Measurements from ENCODE around the gene EHHADH. TPM values are rescaled to one million over a fixed set of nuclear protein-coding genes. Genes with fewer than 3 reads are reported as not detected.

The EHHADH gene
- polyA plus RNA-seq, 1 of the 3 experiments (the other 2 are of a cell fraction) = 2.5 TPM

- no peak overlapping the region for H3K27ac ChIP-seq (ENCODE audit: low read depth in 2 of 2, low read length in 1 of 2)
- H3K36me3 ChIP-seq (replicated peaks in 1 of 2; ENCODE audit: control insufficient read depth in 1 of 2, insufficient read depth in 2 of 2, low read length in 1 of 2) = no peaks in the 10 kb centered on the region
- H4K20me1 ChIP-seq (ENCODE audit: insufficient read depth) = no peaks in the 10 kb centered on the region
- CTCF ChIA-PET = interaction anchor here (0.9 to 3.7 kb wide), 4 partner anchors 12 to 92 kb away, joined by 3 to 32 read pairs (median 8); no protein-coding TSS in a partner anchor
- H3K4me1 ChIP-seq (ENCODE audit: control insufficient read depth in 1 of 2, insufficient read depth in 2 of 2, low read depth in 1 of 2, low read length in 1 of 2) = peaks cover 0 to 15% of the 10 kb centered on the region in 2 experiments; a peak in 1 of 4 replicates
- no peak overlapping the region for H3K9ac ChIP-seq
- H3K4me3 ChIP-seq (ENCODE audit: low read depth in 2 of 2, low read length in 1 of 2) = no peak overlapping the region
- no peak for DNase-seq
- H3K27me3 ChIP-seq (ENCODE audit: insufficient read depth) = no peaks in the 10 kb centered on the region; the same call in 1 of the 2 replicates
- 72% methylated on average over 2 of the region's 2 CpGs for WGBS (ENCODE audit: low lambda C conversion rate)
- TF ChIP-seq PBX3 (IDR thresholded peaks at IDR 0.05) (no peak), IRF3 (IDR thresholded peaks at IDR 0.05; ENCODE audit: low read depth, low read length) (no peak), RCOR1 (IDR thresholded peaks at IDR 0.05; ENCODE audit: low read length) (no peak), JUND (IDR thresholded peaks at IDR 0.05) (no peak), SMC3 (IDR thresholded peaks at IDR 0.05; ENCODE audit: low read depth, low read length) (no peak), NRF1 (IDR thresholded peaks at IDR 0.05; ENCODE audit: low read depth, low read length) (no peak), USF1 (IDR thresholded peaks at IDR 0.05; ENCODE audit: borderline replicate concordance, low read depth) (no peak), ELF1 (IDR thresholded peaks at IDR 0.05) (no peak), GABPA (IDR thresholded peaks at IDR 0.05; ENCODE audit: low read depth) (no peak)
- no peak overlapping the region for H2AFZ ChIP-seq (ENCODE audit: low read depth)
- POLR2A ChIA-PET = no interaction called here
- no peaks in the 10 kb centered on the region for H3K9me3 ChIP-seq
- no peak overlapping the region for H3K4me2 ChIP-seq
- H3K9me2 ChIP-seq = no peaks in the 10 kb centered on the region
- H3K79me2 ChIP-seq (ENCODE audit: insufficient read depth) = no peaks in the 10 kb centered on the region
- no peaks in the 10 kb centered on the region for H3F3A ChIP-seq (replicated peaks; ENCODE audit: insufficient read depth)
Observed at GRCh38 chr3:185268194-185268962, 14.5 kb upstream of the EHHADH start.

GRCh38 chr3:185267193-185267592, 13.3 kb upstream of the EHHADH start:
- TF ChIP-seq TCF12 (IDR thresholded peaks at IDR 0.05) = no peak
- TF ChIP-seq TEAD4 (IDR thresholded peaks at IDR 0.05; ENCODE audit: borderline replicate concordance, insufficient read depth) = no peak
- TF ChIP-seq MXI1 (IDR thresholded peaks at IDR 0.05; ENCODE audit: low read depth, low read length) = no peak
- no peak for TF ChIP-seq MEF2A (IDR thresholded peaks at IDR 0.05; ENCODE audit: borderline replicate concordance, low read depth)
- no peak for TF ChIP-seq USF1 (IDR thresholded peaks at IDR 0.05; ENCODE audit: borderline replicate concordance, low read depth)
- no peak for TF ChIP-seq EZH2phosphoT487 (IDR thresholded peaks at IDR 0.05; ENCODE audit: borderline replicate concordance, low read depth)
- TF ChIP-seq RXRA (IDR thresholded peaks at IDR 0.05; ENCODE audit: borderline replicate concordance, low read depth) = no peak
- no peak for TF ChIP-seq GATA2 (CRISPR knock-in tag; IDR thresholded peaks at IDR 0.05)
- no peak for TF ChIP-seq NRF1 (IDR thresholded peaks at IDR 0.05; ENCODE audit: low read depth, low read length)
- TF ChIP-seq SMC3 (IDR thresholded peaks at IDR 0.05; ENCODE audit: low read depth, low read length) = no peak
- TF ChIP-seq PBX3 (IDR thresholded peaks at IDR 0.05) = no peak
- TF ChIP-seq RCOR1 (IDR thresholded peaks at IDR 0.05; ENCODE audit: low read length) = no peak
- no peak for TF ChIP-seq FOXM1 (IDR thresholded peaks at IDR 0.05; ENCODE audit: low read depth)
- TF ChIP-seq NFIC (IDR thresholded peaks at IDR 0.05; ENCODE audit: borderline replicate concordance) = no peak
- TF ChIP-seq FOSL2 (IDR thresholded peaks at IDR 0.05; ENCODE audit: borderline replicate concordance, low read depth) = no peak
- H3K27ac ChIP-seq (ENCODE audit: low read depth in 2 of 2, low read length in 1 of 2) = no peak overlapping the region
- WGBS (ENCODE audit: low lambda C conversion rate) = 64% methylated on average over 3 of the region's 3 CpGs
- H2AFZ ChIP-seq (ENCODE audit: low read depth) = no peak overlapping the region
- H3K79me2 ChIP-seq (ENCODE audit: insufficient read depth) = no peaks in the 10 kb centered on the region
- H3K4me2 ChIP-seq = no peak overlapping the region
- H3K9me2 ChIP-seq = no peaks in the 10 kb centered on the region
- H3F3A ChIP-seq (replicated peaks; ENCODE audit: insufficient read depth) = no peaks in the 10 kb centered on the region
- no peak overlapping the region for H3K9ac ChIP-seq
- no peaks in the 10 kb centered on the region for H3K36me3 ChIP-seq (replicated peaks in 1 of 2; ENCODE audit: control insufficient read depth in 1 of 2, insufficient read depth in 2 of 2, low read length in 1 of 2)
- ChIA-PET CTCF (interaction anchor here (1.1 to 2.1 kb wide), 2 partner anchors 13 to 392 kb away, joined by 3 to 5 read pairs; no protein-coding TSS in a partner anchor), POLR2A (no interaction called here)
- no peaks in the 10 kb centered on the region for H3K9me3 ChIP-seq
- H3K4me1 ChIP-seq (ENCODE audit: control insufficient read depth in 1 of 2, insufficient read depth in 2 of 2, low read depth in 1 of 2, low read length in 1 of 2) = peaks cover 0 to 15% of the 10 kb centered on the region in 2 experiments; a peak in 1 of 4 replicates
- H3K27me3 ChIP-seq (ENCODE audit: insufficient read depth) = no peaks in the 10 kb centered on the region; the same call in 1 of the 2 replicates
- H3K4me3 ChIP-seq (ENCODE audit: low read depth in 2 of 2, low read length in 1 of 2) = no peak overlapping the region
- no peak for DNase-seq
- H4K20me1 ChIP-seq (ENCODE audit: insufficient read depth) = no peaks in the 10 kb centered on the region
